Erythroblast (primary cell): ENCODE measurements around the gene CRYBA2.

Source experiments
- DNase-seq, 2 experiments: peaks; one replicate each; lab custom pipeline; 2025; lab: John Stamatoyannopoulos, UW
- GATA1 ChIP-seq: IDR thresholded peaks from 2 replicates; pipeline ENCODE4 v1.6.1; 2011; ENCODE audit warnings: low read depth, mild to moderate bottlenecking, control low read depth, low read length, moderate library complexity
- POLR2A ChIP-seq: IDR thresholded peaks from 2 replicates; pipeline ENCODE4 v1.6.1; 2011; ENCODE audit warnings: mild to moderate bottlenecking, low read length

The CRYBA2 gene

DNA sequence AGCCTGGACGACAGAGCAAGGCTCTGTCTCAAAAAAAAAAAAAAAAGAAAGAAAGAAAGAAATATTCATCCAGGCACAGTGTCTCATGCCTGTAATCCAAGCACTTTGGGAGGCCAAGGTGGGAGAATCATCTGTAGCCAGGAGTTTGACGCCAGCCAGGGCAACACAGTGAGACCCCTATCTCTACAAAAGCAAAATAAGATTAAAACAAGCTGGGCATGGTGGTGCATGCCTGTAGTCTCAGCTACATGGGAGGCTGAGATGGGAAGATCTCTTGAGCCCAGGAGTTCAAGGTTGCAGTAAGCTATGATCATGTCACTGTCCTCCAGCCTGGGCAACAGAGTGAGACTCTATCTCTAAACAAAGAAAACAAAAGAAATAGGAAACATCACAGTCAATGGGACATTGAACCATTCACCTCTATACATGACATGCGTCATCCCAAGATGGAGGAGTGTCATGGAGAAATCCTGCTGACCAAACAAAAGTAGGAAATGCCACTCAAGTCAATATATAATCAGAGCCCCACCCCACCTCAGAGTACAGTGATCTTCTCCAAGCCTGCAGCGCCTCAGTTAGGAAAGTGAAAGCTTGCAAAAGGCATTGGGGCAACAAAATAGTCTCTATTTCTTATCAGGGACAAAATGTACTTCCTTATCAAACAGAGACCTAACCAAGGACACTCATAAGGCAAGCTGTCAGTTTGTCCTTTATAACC, 18.0 kb downstream of the CRYBA2 start:
- no peak for TF ChIP-seq POLR2A
- TF ChIP-seq GATA1, result no peak
- no peak for DNase-seq

DNA sequence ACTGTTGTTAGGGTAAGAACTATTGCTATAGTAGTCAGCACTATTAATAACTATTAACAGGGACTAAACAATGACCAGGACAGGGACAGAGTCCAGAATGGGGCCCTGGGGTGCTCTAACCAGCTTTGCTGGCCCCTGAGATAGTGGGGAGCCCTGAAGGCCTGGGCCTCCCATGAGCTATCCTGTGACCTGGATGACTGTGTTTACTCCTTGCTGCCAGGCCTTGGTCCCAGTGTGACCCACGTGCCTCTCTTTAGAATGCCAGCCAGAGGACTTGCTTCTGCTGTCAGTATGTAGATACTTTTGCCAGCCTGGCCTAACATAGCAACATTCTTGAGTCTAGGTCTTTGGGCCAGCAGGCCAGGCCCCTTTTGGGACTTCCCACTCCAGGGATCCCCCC, 22.3 kb downstream of the CRYBA2 start:
- TF ChIP-seq POLR2A, result no peak
- TF ChIP-seq GATA1, result no peak
- no peak for DNase-seq

DNA sequence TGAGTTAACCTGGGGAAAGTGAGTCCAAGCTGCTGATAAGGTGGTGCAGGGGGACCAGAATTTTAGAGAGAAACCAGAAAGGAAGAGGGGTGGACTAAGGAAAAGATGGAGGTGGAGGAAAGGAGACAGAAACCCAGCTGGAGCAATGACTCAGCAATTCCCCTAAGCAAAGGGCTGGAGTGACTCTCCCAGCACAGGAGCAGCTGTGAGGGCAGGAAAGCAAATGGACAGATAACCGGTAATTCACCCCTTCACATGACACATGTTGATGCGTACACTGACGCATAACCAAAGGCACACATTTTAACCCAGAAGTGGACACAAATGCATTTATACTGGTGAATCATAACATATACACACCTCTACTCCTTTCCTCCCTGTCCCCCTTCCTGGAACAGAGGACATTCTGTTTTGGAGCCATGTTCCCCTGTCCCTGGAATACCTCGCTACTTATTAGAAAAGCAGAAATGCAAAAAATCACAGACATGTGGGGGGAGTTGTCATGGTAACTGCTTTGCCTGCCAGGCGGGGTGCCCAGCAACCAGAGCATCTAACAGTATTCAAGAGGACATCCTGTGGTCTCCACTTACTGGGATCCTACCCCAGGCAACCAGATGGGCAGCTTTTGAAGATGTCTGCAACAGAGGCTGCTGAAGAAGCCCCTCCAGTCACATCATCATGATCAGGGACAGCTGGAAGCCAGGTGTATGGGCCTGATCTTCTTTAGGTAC, 29.0 kb downstream of the CRYBA2 start:
- DNase-seq, result no peak
- TF ChIP-seq GATA1 (no peak), POLR2A (no peak)

DNA sequence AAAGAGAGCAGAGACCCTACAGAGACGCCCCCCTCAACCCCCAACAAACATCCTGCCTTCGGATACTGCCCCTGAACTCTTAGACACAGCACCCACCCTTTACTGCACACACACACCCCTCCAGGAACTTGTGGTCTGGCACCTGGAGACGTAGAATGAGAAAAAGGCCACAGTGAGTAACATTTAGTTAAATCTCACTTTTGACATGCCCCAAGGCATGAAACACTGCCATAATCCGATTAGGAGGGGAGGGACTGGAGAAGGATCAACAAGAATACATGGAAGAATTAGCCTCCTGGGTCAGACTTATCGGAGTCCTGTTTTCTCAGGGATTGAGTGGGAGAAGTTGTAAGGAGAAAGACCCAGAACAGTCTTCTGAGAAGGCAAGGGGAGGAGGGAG, 29.6 kb downstream of the CRYBA2 start:
- no peak for DNase-seq
- TF ChIP-seq GATA1 (no peak), POLR2A (no peak)

DNA sequence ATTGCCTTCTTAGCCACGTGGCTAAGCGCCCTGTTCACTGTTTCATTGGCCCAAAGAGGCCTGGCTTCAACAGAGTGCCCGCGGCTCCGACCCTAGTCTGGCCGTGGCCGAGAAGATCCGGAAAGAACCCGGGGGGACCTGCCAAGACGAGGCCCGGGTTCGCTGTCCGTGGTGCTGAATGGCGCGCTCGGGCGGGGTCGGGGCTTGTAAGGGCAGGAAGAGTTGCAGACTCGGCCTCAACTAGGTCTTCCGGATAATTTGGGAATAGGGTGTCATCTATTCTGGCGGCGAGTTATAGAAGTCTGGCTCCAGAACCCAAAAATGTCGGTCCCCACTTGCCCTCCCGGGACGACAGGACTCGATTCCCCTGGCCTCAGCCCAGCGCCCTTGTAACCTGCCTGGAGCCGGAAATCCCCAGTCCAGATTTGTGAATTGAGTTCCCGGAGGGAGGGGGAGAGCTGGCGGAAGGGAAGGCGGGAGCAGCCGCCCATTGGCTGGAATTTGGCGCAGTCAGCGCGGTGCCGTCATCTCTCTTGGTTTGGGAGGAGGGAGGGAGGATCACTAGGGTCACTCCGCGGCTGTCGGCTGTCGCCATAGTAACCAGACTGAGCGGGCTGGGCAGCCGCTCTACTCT, 30.2 kb downstream of the CRYBA2 start:
- DNase-seq, result peak; percentile 53 to 65
- TF ChIP-seq POLR2A (no peak), GATA1 (no peak)

DNA sequence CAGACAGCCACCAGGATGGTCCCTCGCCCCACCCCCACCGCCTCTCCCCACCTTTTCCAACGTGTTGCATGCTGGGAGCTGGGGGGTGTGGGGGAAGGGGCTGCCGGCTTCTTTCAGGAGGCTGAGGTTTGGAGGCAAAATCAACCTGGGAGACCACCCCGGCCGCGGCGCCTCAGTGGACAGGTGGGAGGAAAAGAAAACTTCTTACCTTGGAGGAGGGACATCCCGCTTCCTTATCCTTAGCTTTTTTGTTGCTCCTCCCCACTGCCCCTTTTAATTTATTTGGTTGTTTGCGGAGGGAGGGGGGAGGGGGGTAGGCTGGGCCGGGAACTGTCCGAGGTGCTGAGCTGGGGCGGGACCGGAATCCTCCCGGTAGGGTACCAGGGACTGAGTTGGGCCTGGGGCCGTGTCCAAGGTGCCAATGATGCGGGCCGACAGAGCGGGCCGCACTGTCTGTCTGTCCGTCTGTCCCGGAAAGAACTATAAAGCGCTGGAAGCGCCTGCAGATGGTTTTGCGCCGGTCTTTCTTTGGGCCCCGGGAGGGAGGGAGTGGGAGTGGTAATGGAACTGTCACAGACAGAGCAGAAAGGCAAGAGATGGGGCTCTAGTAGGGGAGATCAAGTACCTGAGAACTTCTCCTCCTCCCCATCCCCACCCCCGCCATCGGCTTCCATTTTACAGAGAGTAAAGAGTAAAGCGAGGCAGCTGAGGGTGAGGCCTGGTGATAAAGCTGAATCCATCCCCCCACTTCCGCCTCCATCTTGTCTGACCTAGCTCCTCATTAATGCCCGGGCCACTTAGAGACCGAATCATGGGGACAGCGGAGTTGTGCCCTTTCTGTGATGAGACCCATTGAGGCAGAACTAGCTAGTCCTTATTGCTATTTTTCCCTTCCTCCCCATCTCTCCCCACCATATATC, 31.3 kb downstream of the CRYBA2 start:
- no peak for DNase-seq
- TF ChIP-seq POLR2A (no peak), GATA1 (no peak)

DNA sequence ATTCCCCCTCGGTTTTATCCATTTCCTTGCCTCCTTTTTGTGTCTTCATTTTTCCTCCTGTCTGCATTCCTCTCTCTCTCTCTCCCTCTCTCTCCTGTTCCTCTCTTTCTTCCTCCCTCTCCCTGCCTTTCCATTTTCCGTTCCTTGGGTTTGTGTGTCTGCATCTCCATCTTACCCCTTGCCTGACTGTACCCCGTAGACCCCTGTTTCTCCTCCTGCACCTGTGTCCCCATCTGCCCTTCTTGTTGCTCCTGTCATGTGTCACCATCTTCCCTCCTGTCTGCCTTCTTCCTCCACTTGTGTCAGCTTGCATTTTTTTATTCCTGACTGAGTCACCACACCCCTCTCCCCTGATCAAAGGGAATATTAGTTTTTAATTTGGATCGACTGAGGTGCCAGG, 32.0 kb downstream of the CRYBA2 start:
- TF ChIP-seq GATA1, result no peak
- no peak for DNase-seq

DNA sequence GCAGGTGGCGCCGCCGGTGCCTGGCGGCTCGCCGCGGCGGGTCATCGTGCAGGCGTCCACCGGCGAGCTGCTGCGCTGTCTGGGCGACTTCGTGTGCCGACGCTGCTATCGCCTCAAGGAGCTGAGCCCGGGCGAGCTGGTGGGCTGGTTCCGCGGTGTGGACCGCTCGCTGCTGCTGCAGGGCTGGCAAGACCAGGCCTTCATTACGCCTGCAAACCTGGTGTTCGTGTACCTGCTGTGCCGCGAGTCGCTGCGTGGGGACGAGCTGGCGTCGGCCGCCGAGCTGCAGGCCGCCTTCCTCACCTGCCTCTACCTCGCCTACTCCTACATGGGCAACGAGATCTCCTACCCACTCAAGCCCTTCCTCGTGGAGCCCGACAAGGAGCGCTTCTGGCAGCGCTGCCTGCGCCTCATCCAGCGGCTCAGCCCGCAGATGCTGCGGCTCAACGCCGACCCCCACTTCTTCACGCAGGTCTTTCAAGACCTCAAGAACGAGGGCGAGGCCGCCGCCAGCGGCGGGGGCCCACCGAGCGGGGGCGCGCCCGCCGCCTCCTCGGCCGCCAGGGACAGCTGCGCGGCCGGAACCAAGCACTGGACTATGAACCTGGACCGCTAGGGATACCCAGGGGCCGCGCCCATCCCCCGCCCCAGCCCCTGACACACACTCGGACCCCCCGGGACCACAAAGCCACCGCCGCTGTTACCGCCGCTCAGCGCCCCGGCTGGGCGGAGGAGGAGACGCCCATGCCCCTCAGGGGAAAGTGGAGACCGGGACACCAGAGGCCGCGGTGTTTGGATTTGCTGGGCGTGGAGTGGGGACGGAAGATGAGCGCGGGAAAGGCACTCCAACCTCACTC, 32.7 kb downstream of the CRYBA2 start:
- DNase-seq, result no peak
- TF ChIP-seq GATA1, result no peak
- TF ChIP-seq POLR2A, result no peak

DNA sequence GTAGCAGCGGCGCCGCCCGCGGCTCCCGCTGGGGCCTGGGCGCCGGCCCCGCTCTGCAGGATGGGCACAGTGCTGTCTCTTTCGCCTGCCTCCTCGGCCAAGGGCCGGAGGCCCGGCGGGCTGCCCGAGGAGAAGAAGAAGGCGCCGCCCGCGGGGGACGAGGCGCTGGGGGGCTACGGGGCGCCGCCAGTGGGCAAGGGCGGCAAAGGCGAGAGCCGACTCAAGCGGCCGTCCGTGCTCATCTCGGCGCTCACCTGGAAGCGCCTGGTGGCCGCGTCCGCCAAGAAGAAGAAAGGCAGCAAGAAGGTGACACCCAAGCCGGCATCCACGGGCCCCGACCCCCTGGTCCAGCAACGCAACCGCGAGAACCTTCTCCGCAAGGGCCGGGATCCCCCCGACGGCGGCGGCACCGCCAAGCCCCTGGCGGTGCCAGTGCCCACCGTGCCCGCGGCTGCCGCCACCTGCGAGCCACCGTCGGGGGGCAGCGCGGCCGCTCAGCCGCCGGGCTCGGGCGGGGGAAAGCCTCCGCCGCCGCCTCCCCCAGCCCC, 33.4 kb downstream of the CRYBA2 start:
- no peak for TF ChIP-seq POLR2A
- no peak for TF ChIP-seq GATA1
- no peak for DNase-seq

DNA sequence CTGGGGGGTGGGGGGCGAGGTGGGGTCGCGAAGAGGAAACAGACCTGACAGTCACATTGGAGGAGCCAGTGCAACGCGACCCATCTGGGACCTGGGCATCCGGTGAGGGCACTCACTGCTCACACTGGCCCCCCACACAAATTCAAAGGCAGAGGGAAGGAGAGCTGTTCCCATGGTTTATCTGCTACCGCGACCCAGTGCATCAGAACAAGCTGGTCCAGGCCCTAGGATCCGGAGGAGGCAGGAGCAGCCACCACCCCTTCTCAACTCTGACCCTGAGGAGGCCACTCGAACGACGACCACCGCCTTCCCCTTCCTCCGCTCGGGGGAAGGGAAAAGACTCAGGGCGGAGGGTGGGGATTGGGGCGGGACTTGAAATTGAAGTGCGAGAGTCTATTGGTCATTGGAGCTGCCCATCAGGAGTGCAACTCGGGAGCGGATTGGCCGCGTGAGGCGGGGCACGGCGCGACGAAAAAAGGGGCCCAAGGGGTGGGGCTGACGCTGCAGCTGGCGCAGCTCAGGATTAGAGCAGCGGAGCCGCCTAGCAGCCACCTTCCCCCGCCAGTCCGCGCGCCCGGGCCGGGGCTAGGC, 34.0 kb downstream of the CRYBA2 start, which contains the start of gene CDK5R2:
Gene CDK5R2 (plus strand): TSS at position 526 of the 591 bp plus-strand sequence. CDS start 155 bp downstream, outside the sequence.
- TF ChIP-seq GATA1 (no peak), POLR2A (no peak)
- peak; percentile 79 to 85 for DNase-seq

DNA sequence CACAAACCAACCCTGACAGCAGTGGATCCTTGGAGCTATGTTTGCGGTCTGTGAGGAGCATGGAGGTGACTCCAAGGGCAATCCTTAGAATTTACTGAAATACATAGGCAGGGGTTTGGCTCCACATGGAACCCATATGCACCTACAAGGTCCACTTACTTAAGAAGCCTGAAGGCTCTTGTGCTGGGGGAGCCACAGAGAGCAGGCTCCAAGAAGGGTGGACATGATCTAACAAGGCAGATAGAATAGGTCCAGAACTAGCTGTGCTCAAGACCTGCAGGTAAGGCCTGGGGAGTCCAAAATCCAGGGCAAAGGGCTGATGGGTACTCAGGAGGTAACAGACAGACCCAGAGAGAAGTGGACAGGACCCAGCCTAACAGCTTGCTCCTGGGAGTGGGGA, 34.9 kb downstream of the CRYBA2 start:
- TF ChIP-seq GATA1 (no peak), POLR2A (no peak)
- DNase-seq, result no peak

DNA sequence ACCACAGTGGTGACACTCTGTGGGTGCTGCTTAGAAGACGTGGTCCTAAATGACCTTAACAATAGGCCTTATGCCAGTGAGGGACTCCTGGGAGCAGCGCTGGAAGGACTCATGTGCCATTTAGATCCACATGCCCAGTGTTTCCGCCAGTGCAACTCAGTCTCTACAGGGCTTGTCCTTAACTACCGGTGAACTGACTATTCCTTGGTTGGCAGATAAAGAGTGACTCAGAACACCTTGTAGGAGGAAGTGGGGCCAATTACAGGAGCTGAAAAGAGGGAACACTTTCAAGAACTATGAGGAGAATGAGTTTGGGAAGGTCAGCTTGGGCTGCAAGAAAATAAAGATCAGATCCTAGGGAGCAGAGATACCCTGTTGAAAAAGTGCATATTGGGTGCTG, 35.6 kb downstream of the CRYBA2 start:
- TF ChIP-seq POLR2A (no peak), GATA1 (no peak)
- no peak for DNase-seq
